NCI-H82 (cell line): Measurements from ENCODE around the gene NBDY.
"Not testable (repeated sequence)": the region's sequence is repeated elsewhere in the genome, so short reads cannot be mapped to it uniquely, and the experiment has no call there.

Source experiments
- DNase-seq: peaks from one replicate; lab custom pipeline; 2025; lab: John Stamatoyannopoulos, UW

Gene NBDY

GRCh38 chrX:56729152-56729850 is at the start of gene NBDY:
Gene NBDY (plus strand): TSS chrX:56729243. CDS start chrX:56729354, 111 bp downstream.
- peak; percentile 82 for DNase-seq

DNA sequence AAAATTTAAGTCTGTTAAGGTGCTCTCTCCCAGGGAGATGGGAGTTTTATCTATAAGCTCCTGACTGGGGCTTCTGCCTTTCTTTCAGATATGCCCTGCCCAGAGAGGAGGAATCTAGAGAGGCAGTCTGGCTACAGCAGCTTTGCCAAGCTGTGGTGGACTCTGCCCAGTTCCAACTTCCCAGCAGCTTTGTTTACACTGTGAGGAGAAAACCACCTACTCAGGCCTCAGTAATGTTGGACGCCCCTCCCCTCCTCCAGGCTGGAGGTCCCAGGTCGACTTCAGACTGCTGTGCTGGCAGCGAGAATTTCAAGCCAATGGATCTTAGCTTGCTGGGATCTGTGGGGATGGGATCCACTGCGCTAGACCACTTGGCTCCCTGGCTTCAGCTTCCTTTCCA is 24.5 kb upstream of the NBDY start:
- DNase-seq, result not testable (repeated sequence)

- peak; percentile 70 for DNase-seq
These were observed 2.4 kb upstream of the NBDY start for GRCh38 chrX:56726605-56727004.

DNA sequence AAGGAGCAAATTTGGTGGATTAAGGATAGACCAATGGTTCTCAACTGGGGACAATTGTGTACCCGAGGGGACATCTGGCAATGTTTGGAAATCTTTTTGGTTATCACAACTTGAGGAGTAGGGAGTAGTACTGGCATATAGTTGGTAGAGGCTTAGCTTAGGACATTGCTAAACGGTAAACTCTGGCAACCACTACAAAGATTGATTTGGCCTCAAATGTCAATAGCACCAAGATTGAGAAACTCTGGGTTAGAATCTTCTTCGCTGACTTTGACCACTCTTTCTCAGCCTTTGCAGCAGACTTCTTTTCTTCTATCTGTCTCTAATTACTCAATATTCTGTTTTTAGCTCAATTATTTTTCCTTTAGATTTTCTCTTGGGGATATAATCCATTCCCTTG is 1.5 kb upstream of the NBDY start:
- DNase-seq, result no peak

GRCh38 chrX:56728321-56728720 is 722 bp upstream of the NBDY start:
- peak; percentile 13 for DNase-seq

GRCh38 chrX:56728752-56729151 is 291 bp upstream of the NBDY start:
- peak; percentile 57 for DNase-seq

DNA sequence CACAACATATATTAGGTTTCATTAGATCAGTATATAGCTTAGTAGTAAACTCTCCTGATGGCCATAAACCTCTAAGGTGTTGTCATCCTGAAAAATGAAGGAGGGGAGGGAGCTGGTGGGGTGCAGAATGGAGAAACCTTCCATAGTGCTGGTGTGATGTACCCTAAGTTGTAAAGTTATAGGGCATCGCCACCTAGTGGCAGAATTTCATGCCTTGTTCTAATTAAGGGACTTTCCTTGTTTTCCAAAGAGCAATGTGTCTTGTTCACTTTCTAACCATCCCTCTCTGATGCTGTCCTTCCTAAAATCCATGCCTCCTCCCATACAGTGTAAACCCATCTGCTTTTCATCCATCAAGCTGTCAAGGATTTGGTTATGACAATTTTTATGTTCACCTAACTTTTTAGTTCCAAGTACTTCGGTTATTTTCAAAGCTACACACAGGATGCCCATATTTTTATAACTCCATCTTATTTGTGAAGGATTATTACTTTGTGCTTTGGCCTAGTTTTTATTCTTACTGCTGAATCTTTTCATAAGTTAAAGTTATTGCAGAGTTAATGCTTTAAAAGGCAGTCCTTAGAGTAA is 4.5 kb downstream of the NBDY start:
- peak; percentile 79 for DNase-seq

GRCh38 chrX:56736219-56736618 is 7.2 kb downstream of the NBDY start:
- no peak for DNase-seq

DNA sequence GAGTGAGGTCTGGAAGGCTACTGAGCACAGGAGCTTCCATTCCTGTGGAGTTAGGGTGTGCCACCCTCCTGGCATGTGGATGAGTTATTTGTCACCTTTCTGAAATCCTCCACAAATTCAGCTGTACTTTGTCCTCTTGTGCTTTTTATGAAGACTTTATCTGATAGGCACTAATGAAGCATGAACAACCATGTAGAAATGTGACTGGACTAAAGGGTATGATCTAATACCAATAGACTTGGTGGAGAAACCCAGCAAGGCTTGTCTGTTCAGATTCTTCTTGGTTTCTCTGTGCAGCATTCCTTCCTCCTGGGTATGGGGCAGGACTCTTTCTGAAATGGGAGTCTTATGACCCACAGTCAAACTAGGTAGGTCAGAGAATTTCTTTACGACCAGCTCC is 9.6 kb downstream of the NBDY start:
- DNase-seq, result no peak

DNA sequence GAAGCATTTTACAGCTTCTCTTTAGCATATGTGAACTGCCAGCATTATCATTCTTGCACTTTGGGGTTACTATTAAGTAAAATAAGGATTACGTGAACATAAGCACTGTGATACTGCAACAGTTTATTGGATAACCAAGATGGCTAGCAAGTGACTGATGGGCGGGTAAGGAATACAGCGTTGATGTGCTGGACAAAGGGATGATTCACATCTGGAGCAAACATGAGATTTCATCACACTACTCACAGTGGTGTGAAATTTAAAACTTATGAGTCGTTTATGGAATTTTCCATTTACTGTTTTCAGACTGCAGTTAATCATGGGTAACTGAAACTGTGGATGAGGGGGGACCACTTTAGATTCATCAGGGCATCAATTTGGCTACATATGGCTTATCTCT is 16.0 kb downstream of the NBDY start:
- DNase-seq, result no peak

DNA sequence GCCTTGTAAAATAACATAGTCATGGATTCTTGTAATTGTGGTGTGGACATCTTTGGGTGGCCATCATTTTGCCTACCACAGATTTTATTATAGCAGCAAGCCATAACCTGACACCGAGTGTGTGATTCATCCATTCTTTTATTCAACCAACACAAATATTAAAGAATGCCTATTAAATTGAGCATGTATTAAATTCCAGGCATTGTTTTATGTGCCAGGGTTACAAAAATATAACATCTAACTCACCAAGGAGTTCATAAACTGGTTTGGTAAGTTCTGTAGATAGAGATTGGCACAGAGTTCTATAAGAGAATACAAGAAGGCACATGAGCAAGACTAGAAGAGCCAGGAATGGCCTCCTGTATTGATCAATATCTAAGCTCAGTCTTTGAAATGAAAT is 18.0 kb downstream of the NBDY start:
- no peak for DNase-seq

GRCh38 chrX:56751071-56751470 is 22.0 kb downstream of the NBDY start:
- no peak for DNase-seq

- DNase-seq, result no peak
These were observed 28.3 kb downstream of the NBDY start for GRCh38 chrX:56757327-56757726.

GRCh38 chrX:56758456-56758855 is 29.4 kb downstream of the NBDY start:
- no peak for DNase-seq

GRCh38 chrX:56759736-56760409 is 30.8 kb downstream of the NBDY start:
- no peak for DNase-seq

GRCh38 chrX:56760410-56761124 is 31.5 kb downstream of the NBDY start:
- DNase-seq, result not testable (repeated sequence)

DNA sequence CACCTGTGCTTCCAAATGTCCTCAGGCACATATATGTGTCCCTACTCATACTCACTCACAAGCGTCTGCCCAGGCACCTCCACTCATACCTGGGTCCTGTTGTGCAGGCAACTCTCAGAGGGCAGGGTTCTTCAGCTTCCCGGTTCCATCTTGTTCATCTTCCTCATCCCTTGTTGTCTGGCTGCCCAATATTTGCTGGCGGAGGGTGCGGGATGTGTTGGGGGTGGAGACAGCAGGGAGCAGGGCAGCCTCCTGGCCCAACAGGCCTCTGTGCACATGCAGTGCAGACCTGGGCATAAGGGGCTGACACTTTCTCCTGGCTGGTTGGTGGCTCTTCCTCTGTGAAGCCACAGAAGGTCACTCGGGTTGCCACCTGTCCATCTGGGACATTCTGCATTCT is 32.1 kb downstream of the NBDY start:
- DNase-seq, result no peak

DNA sequence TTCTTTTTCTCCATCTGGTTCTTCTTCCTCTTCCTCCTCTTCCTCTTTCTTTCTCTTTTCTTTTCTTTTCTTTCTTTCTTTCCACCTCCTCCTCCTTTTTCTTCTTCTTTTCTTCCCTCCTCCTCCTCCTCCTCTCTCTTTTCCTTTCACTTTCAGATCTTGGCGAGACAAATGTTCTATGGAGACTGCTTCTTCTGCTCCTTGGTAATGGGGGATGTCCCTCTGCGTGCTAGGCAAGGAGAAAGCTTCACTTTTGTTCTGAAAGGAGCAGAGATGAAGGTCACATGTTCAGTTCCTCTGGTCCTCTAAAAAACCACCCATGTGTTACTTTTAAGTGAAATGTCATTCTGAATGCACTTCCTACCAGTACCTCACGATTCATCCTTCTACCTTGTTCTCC is 33.2 kb downstream of the NBDY start:
- DNase-seq, result no peak

DNA sequence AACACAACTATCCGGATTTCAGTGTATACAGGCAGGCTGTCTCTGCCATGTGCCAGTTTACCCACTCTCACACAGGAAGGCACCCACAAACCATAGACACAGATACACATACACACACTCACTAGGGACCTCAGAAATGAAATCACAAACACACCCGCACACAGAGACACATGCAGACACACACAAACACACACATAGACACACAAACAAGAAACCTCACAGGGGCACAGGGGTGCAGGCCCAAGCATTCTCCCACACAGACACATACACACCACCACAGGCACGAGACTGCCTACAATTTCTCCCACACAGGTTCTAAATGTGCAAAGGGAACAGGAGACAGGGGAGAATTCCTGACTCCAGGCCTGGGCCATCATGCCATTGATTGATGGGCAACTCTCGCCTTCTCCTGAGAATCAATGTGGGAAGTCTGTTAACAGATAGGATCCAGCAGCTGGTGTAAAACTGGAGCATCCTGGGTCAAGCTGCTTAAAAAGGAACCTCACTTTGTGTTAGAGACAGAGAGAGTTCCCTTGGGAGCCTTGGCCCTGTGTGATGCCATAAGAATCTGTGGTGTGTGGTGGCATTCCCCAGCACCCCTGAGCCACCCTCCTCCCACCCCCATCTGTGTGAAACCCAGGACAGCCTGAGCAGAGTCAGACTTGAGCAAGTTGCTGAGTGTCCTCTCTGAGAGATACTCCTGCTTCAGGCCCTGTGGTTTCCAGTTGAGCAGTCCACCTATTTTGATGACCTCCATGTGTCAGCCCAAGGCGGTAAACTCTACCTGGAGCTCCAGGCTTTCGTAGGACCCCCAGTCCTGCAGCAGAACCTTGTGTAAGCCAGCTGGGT is 33.9 kb downstream of the NBDY start:
- DNase-seq, result no peak

GRCh38 chrX:56763556-56764152 is 34.6 kb downstream of the NBDY start:
- DNase-seq, result no peak
